Ishikawa (cell line): ENCODE results near the gene SIGLEC8.

Experiments
- CEBPB ChIP-seq: IDR thresholded peaks from 2 replicates; pipeline ENCODE4 v1.6.1; 2012
- CREB1 ChIP-seq: IDR thresholded peaks from 2 replicates; pipeline ENCODE4 v1.6.1; 2012; ENCODE audit warnings: low read depth
- EGR1 ChIP-seq: IDR thresholded peaks from 2 replicates; pipeline ENCODE4 v1.6.1; 2012
- EP300 ChIP-seq: IDR thresholded peaks from 2 replicates; pipeline ENCODE4 v1.6.1; 2012; ENCODE audit warnings: borderline replicate concordance
- FOXM1 ChIP-seq: IDR thresholded peaks from 2 replicates; pipeline ENCODE4 v1.6.1; 2012; ENCODE audit warnings: low read depth, borderline replicate concordance
- NFIC ChIP-seq: IDR thresholded peaks from 2 replicates; pipeline ENCODE4 v1.6.1; 2012
- RAD21 ChIP-seq: IDR thresholded peaks from 2 replicates; pipeline ENCODE4 v1.6.1; 2012; ENCODE audit warnings: low read depth
- REST ChIP-seq: IDR thresholded peaks from 2 replicates; pipeline ENCODE4 v1.6.1; 2012; ENCODE audit warnings: low read depth, mild to moderate bottlenecking
- TAF1 ChIP-seq: IDR thresholded peaks from 2 replicates; pipeline ENCODE4 v1.6.1; 2012; ENCODE audit warnings: low read depth, mild to moderate bottlenecking
- TCF12 ChIP-seq: IDR thresholded peaks from 2 replicates; pipeline ENCODE4 v1.6.1; 2012; ENCODE audit warnings: low read depth
- TEAD4 ChIP-seq: IDR thresholded peaks from 2 replicates; pipeline ENCODE4 v1.6.1; 2012
- USF1 ChIP-seq: IDR thresholded peaks from 2 replicates; pipeline ENCODE4 v1.6.1; 2012
- YY1 ChIP-seq: IDR thresholded peaks from 2 replicates; pipeline ENCODE4 v1.6.1; 2012; ENCODE audit warnings: low read depth
- TF ChIP-seq, protein P1 (sequence below): IDR thresholded peaks from 2 replicates; pipeline ENCODE4 v1.6.1; 2012

The SIGLEC8 gene

DNA sequence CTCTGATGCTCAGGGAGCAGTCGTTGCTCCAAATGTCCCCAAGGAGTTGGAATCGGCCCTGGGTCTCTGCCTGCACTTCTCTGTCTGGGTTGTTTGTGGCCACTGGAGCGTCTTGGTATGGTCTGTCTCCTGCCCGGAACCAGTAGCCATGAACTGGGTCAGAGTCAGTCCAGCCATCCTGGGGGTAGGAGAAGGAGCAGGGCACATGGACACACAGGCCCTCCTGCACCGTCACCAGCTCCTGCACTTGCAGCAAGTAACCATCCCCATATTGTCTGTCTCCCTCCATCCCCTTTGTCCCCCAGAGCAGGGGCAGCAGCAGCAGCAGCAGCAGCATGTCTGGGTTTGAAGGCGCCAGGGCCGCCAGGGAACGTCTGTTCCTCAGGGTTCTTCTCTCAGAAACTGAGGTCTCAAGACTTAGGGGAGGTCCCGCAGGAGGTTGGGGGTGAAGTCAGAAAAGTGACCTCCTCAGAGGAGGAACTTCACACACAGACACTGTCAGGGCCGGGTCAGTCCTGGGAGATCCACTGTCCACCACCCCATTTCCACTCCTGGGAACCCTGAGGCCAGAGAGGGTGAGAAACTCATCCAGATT is at the start of gene SIGLEC8:
TSS of gene SIGLEC8 (minus strand) at position 404 of the 595 bp plus-strand sequence. CDS start at position 337, 67 bp downstream.
- TF ChIP-seq USF1 (no peak), TEAD4 (no peak), EGR1 (no peak)
- TF ChIP-seq, protein P1, sequence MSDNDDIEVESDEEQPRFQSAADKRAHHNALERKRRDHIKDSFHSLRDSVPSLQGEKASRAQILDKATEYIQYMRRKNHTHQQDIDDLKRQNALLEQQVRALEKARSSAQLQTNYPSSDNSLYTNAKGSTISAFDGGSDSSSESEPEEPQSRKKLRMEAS = no peak

DNA sequence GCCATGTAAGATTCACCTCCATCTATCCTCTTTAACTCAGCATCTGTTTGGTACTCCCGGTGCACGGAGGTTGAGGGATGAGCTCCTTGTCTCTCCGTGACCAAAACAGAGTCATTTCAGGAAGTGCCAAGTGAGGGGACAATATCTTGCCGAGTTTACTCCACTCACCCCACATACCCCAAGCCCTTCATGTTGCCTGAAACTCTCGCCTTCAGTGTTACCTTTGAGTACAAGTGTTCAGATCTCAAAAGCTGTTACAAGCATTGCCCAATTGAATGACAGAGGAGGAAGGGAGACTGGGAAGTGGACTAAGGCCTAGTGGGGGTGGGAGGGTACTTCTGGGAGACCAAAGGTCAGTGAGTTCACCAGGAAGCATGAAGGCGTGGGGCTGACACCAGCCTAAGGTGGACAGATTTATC is 49.4 kb upstream of the SIGLEC8 start:
- TF ChIP-seq TCF12 (no peak), CREB1 (no peak), NFIC (no peak)

- TF ChIP-seq CEBPB (no peak), YY1 (no peak), TEAD4 (no peak), EP300 (no peak)
These were observed 48.9 kb upstream of the SIGLEC8 start for GRCh38 chr19:51507192-51507591.

DNA sequence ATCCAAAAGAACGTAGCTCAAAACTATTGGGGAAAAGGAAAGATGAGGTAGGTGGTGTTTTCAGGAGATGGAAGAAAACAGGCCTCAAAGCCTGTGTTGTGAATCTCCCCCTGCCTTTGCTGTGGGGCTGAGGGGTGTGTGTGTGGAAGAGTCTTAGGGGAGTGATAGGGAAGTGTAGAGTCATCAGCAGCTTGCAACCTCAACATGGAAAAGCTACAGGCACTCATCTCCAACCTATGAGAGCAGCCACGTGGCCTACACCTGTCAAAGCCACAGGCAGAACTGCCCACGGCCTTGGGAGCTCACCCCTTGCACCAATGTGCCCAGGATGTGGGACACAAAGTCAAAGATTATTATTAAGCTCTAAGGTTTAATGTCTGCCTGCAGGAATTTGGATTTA is 47.6 kb upstream of the SIGLEC8 start:
- TF ChIP-seq YY1 (no peak), CEBPB (no peak), EP300 (no peak), FOXM1 (no peak)

DNA sequence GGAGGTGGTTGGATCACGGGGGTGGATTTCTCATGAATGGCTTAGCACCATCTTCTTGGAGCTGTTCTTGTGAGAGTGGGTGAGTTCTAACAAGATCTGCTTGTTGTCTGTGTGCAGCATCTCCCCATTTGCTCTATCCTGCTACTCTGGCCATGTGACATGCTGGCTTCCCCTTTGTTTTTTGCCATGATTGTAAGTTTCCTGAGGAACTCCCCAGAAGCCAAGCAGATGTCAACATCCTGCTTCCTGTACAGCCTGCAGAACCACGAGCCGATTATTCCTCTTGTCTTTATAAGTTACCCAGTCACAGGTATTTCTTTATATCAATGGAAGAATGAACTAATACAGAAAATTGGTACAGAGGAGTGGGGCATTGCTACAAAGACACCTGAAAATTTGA is 45.6 kb upstream of the SIGLEC8 start:
- TF ChIP-seq EP300 (no peak), REST (no peak), TAF1 (no peak), TCF12 (no peak)
- TF ChIP-seq, protein P1 = no peak

DNA sequence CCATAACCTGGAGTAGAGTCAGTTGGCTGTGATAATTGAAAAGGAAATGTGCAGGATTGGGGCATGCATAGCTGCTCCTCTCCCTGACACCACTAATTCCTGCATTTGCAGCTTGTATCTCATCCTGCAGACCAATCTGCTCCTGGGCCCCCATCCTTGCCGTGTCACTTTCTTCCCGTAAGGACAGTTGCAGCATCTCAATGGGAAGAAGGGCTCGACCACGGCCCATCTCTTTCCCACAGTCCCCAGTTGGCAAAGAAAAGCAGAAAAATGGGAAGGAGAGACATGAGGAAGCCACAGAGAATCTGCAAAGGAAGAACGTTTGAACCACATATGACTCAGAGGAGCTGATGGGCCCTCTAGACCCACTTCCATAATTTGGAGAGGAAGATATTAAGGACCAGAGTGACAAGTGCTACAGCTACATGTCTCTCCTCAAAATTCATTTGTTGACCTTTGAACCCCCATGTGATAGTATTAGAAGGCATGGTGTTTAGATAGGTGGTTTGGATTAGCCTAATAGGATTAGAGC is 45.1 kb upstream of the SIGLEC8 start:
- TF ChIP-seq TAF1 (no peak), TCF12 (no peak), CREB1 (no peak)

GRCh38 chr19:51501594-51502263 is 43.5 kb upstream of the SIGLEC8 start, which contains the start of gene SIGLEC12:
SIGLEC12 (minus strand) TSS chr19:51501800; CDS start chr19:51501733, 67 bp downstream.
- no peak for TF ChIP-seq TEAD4
- TF ChIP-seq EP300 = no peak
- no peak for TF ChIP-seq CEBPB
- TF ChIP-seq USF1 = no peak
- TF ChIP-seq, protein P1 = no peak
- TF ChIP-seq CREB1 = no peak
- no peak for TF ChIP-seq REST
- TF ChIP-seq NFIC = no peak
- no peak for TF ChIP-seq EGR1
- no peak for TF ChIP-seq FOXM1
- no peak for TF ChIP-seq RAD21
- no peak for TF ChIP-seq TCF12
